GM15510 (cell line): Measurements from ENCODE around the gene WNT3.

Experiments
- POLR2A ChIP-seq: IDR thresholded peaks from 3 replicates; pipeline ENCODE4 v1.6.1; 2011; ENCODE audit warnings: borderline replicate concordance; ENCODE audit not compliant: insufficient read length; ENCODE audit errors: extremely low read depth

Gene WNT3

GRCh38 chr17:46788796-46789195 is 29.7 kb downstream of the WNT3 start:
- TF ChIP-seq POLR2A = no peak

GRCh38 chr17:46788300-46788699 is 30.2 kb downstream of the WNT3 start:
- TF ChIP-seq POLR2A = no peak

- no peak for TF ChIP-seq POLR2A
Measured at GRCh38 chr17:46787478-46787877, 31.0 kb downstream of the WNT3 start.

DNA sequence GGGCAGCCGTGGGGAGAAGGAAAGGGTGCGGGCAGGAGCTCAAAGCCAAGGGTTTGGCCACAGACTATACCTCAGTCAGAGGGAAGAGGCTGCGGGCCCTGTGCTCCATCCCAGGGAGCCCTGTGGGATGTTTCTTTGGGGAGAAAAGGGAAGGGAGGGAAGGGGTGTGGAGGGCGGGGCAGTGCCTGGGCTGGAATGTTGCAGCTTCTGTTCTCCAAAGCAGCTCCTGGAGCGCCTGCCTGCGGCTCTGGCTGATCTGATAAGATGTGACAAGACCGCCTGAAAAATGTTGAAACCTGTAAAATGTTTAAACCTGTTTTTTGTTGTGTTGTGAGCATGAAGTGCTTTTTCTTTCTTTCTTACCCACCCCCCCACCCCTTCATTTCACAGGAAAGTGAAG is 32.8 kb downstream of the WNT3 start:
- no peak for TF ChIP-seq POLR2A

DNA sequence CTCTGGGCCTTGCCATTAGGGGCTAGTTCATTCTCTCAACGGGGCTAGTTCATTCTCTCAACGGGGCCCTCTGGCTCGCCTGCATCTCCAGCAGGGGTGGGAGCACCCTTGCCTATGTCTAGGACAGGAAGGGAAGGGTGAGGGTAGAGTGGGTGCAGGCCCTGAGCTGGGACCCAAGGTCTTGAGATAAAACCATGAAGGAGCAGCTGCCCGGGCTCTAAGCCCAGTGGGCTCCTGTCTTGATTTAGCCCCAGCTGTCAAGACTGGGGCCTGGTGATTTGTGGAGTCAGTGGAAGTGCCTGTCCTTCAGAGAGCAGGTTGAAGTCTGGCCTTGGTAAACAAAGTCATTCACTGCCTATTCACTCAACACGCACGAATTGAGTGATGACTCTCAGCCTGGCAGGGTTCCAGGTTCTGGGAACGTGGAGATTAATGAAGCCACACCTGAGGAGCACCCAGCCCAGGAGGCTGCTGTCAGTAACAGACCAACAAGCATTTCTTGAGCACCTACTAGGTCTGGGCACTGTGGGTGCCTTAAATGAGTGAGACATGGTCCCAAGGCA is 35.4 kb downstream of the WNT3 start:
- TF ChIP-seq POLR2A = no peak

GRCh38 chr17:46782250-46782953 is 36.1 kb downstream of the WNT3 start:
- TF ChIP-seq POLR2A = no peak

DNA sequence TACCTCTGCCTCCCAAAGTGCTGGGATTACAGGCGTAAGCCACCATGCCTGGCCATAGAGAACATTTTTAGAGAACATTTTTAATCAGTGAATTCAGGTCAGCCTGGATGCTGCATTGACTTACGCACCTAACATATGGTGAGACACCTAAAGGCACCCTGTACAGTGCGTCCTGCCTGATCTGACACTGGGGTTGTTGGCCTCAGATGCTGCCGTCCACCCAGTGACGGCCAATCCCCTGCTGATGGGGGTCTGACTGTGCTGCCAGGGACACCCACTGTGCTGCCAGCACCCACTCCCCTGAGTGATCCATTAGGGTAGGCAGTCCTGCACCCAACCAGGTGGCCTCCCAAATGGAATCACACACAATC is 38.5 kb downstream of the WNT3 start:
- no peak for TF ChIP-seq POLR2A

DNA sequence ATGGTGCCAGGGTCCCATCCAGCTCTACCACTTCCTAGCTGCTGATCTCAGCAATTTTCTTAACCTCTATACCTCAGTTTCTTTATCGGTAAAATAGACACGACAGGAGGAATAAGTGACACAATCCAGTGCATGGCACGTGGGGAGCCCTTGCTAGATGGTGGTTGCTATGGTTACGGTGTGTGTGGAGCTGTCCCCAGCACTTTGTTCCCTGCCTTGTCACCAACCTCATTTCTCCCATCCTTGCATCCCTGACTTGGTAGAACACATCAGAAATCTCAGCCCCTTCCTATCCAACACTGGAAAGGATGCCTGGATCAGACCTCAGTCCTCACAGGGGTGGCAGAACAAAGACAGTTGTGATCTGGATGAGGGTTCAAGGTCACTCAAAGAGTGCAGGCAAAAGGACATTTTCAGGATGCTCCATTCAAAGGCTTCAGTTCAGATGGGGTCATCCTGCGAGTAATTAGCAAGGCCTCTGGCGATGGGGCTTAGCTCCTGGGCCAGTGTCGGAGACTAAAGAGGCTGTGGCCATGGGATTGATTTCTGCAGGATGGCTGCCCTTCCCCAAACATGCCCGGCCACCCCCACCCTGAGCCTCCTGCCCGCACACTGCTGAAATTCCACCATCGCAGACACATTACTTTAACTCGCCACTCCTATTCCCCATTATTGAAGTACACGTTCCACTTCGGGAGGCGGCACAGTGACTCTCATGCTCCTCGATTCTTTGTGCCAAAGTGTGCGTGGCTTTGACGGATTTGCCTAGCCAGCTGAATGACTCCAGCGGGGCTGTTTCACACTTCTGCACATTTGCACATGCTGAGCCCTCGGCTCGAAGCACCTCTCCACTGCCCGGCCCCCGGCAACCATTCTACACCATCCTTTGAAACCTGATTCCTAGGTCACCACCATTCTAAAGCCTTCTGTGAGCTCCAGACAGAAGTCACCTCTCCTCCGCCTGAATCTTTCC is 40.3 kb downstream of the WNT3 start:
- TF ChIP-seq POLR2A = no peak

DNA sequence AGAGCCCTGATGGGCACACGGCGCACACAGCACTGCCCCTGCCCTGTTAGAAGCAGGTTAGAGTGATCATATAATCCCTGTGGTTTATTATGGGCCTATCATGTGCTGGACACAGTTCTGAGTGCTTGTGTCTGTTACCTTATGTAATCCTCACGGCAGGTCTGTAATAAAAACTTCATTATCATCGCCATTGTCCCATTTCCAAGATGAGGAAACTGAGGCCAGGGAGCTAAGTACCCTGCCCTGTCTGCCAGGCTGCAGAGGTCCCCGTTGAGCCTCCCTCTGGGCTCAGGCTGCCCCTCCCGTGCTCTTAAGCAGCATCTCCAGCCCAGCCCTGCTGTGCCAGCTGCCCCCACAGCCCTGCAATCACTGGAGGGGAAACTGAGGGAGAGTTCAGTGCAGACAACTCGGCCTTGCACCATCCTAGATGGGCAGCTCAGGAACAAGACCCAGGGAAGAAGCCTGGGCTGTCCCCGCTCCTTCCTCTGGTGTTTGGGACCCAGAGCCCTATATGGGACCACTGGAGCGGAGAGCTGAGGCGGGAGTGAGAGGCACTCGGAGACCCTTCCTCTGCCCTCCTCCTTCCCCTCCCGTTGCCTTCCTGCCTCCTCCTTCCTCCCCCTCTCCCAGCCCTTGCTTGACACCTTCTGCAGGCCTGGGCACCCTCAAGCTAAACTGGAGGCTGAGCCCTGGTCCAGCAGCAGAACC is 42.0 kb downstream of the WNT3 start:
- no peak for TF ChIP-seq POLR2A

- TF ChIP-seq POLR2A = no peak
Measured at GRCh38 chr17:46774108-46774737, 44.3 kb downstream of the WNT3 start.

DNA sequence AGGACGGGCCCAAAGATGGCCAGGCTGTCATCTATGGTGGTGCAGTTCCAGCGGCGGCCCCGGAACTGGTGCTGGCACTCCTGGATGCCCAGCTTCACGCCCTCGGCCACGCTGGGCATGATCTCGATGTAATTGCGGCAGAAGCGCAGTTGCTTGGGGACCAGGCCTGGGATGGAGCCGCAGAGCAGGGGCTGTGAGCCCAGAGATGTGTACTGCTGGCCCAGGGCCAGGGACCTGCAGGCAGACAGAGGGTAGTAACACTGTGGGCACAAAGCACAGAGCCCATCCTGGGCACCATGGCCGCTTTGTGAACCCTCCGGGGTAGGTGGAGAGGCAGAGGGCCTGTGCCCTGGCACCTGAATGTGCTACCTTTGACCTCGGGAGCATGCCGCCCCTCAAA is 44.8 kb downstream of the WNT3 start:
- TF ChIP-seq POLR2A = no peak

DNA sequence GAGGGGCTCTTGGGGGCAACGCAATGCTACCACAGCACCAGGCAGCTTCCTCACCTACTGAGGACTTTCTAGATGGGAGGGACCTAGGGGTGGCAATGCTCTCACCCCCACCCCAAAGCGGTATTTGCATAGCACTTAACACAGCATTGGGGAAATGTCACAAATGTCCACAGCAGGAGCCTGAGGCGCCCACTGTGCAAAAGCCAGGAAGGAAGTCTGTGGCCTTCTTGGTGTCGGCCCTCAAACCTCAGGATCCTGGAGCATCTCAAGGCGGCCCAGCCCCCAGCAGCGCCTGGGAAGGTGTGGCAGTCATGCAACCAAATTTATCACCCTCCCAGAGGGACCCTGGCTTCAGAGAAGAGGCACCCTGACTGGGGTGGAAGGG is 45.3 kb downstream of the WNT3 start:
- no peak for TF ChIP-seq POLR2A

DNA sequence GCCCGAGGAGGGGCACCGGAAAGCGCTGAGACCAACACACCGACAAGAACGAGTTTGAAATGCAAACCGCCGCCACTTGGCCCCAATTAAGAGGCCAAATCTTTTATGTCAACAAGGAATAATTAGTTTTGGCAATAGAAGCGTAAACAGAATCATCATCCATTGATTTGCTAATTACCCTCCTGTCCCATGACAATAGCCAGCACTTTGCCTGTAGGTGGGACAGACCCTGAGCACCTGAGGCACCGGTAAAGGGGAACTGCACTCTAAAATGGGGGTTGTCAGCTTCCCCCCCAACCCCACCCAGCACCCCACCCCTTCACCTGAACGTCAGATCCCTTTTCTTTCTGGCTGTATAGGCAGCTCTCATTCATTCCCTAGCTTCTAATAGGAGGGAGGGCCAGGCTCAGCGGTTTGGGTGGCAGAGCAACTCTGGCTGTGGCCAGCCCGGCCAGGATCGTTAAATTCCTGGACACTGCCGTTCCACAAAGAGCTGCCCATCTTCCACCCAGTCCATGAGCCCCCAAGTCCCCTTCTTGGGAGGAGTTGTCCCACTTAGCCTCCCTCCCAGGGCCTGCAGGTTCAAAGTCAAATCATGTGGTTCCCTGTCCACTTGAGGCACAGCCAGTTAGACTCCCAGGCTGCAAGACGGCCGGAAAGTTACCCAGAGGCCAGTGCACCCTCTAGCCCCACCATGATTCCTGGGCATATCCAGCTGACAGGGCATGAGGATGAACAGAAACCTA is 45.8 kb downstream of the WNT3 start:
- TF ChIP-seq POLR2A = no peak
